AG08395 (cell line): Measurements from ENCODE around the gene PACSIN2.
"Not testable (repeated sequence)": the region's sequence is repeated elsewhere in the genome, so short reads cannot be mapped to it uniquely, and the experiment has no call there.

Source experiments
- DNase-seq: peaks from one replicate; pipeline ENCODE4 v3.0.0; 2012; ENCODE audit warnings: mixed read lengths, low spot score

PACSIN2 gene

DNA sequence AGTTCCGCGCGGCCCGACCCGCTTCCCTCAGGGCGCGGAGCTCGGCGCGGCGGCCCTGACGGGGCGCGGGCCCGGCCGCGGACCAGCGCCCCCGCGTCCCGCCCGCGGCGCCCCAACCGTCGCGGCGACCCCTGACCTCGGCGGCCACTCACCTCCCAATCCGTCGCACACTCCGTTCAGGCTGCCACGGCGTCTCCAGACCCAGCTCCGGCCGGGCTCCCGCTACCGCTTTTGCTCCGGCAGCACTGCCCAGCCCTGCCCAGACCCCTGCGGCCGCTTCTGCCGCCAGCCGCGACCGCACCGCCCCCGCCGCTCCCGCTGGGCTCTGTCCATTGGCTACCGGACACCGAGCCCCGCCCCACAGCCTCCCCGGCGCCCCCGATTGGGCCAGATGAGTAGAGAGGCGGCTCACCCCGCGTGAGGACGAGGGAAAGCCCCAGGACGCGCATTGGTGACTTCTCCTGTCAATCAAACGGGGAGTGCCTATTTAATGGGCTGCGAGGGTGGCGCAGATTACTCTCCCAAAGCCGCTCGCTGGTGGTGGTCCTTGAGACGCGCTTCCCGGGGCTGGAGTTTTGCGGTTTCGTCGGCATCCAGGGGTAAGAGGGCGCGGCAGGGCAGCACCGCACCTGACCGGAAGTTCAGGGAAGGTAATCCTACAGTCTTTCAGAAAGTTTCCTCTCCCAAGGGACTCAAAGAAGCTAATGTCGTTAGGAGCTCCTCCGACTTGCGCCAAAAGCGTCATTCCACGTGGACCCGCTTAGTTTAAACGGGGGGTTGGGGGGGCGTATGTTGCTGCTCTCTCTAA lies at the start of gene PACSIN2:
PACSIN2 (minus strand) TSS at position 281 of the 808 bp plus-strand sequence. CDS start 103,069 bp downstream, outside the sequence.
- peak; percentile 100 for DNase-seq

GRCh38 chr22:43060183-43060582 lies 45.2 kb upstream of the PACSIN2 start:
- DNase-seq: peak; percentile 22

- no peak for DNase-seq
Observed at GRCh38 chr22:43057641-43058040, 42.7 kb upstream of the PACSIN2 start.

GRCh38 chr22:43053176-43053575 lies 38.2 kb upstream of the PACSIN2 start:
- DNase-seq: no peak

GRCh38 chr22:43050995-43051394 lies 36.0 kb upstream of the PACSIN2 start:
- DNase-seq: no peak

DNA sequence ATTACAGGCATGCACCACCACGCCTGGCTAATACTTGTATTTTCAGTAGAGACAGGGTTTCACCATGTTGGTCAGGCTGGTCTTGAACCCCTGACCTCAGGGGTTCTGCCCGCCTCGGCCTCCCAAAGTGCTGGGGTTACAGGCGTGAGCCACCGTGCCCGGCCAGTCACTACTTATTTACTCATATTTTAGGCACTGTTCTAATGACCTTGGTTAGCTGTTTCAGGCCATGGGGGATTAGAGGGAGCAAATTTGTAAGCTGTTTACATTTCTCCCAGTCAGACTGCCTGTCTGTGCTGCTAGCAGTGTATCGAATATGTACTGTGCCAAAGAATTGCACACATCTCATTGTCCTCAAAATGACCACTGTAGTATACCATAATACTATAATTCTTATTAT lies 32.7 kb upstream of the PACSIN2 start:
- DNase-seq: no peak

DNA sequence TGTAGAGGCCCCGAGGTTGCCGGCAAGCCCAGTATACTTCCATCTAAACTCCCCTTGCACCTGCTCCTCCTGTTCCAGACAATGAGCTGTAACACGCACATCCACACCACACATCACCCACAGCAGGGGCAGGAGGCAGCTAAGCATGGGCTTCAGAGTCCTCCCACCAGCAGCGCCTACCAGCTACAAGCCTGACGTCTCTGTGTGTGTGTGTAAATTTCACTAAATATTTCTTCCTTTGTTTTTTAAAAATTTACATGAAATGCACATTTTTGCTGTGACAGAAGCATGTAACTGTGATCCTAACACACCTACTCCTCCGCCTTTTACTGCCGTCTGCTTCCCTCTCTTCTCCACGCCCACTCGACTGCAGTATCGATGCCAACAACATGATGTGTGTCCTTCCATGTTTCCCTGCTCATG lies 29.4 kb upstream of the PACSIN2 start:
- no peak for DNase-seq

DNA sequence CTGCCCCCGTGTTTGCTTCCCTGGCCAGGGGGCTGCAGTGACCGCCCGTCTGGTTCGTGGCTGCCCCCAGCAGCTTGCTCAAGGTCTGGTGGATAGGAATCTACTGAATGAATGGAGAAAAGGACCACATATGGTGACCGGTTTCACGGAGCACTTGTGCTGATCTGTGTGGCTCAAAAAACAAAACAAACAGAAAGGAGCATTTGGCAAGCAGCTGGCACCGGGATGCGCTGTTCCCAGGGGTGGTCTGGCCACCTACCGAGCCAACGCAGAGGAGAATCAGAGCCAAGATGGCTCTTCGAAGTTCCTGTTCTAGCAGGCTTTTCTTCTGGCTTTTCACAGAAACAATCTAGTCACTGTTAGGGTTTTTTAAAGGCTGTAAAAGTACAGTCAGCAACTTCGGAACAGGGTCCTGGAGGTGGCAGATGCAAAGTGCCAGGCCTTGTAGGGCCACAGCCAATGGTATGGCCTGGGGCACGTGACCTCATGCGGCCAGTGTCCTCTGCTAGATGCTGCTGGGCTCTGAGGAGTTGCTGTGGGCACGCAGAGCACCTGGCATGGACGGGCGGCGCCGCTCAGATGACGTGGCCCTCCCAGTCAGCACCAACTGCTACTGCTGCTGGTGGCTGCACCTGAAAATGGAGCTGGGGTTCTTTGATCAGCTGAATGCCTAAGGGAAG lies 27.3 kb upstream of the PACSIN2 start:
- peak; percentile 18 for DNase-seq

- no peak for DNase-seq
Observed at GRCh38 chr22:43039800-43040199, 24.9 kb upstream of the PACSIN2 start.

- no peak for DNase-seq
Observed at GRCh38 chr22:43038325-43038724, 23.4 kb upstream of the PACSIN2 start.

GRCh38 chr22:43036282-43036829 lies 21.4 kb upstream of the PACSIN2 start:
- peak; percentile 68 for DNase-seq

DNA sequence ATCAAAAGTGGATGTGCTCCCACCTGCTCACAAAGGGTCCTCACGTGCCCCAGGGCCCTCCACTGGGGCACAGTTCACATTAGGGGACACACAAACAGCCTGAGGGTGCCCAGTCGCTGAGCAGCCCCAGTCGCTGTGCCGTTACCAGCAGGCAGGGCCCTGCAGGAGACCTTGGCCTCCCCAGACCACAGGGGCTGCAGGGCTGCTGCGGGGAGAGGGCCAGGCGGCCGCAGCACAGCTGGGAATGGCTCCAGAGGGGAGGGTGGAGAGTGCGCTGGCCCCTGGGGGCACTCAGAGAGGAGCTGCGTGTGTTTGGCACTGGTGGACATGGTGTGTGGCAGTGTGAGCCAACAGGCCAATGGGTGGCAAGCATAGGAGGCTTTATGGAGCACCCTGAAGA lies 20.3 kb upstream of the PACSIN2 start:
- DNase-seq: no peak

DNA sequence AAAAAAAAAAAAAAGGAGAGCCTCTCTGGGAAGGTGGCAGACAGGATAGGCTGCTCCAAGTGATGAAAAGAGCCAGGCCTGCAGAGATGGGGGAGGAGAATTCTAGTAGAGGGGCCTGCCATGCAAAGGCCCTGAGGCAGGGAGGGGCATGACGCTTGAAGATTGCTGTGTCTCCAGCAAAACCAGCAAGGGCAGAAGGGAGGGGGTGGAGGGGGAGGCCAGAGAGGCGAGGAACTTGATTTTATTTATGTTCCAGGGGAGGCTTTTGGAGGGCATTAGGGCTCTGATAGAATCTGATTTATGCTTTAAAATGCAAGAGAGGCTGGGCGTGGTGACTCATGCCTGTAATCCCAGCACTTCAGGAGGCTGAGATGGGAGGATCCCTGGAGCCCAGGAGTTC lies 16.7 kb upstream of the PACSIN2 start:
- DNase-seq: no peak

DNA sequence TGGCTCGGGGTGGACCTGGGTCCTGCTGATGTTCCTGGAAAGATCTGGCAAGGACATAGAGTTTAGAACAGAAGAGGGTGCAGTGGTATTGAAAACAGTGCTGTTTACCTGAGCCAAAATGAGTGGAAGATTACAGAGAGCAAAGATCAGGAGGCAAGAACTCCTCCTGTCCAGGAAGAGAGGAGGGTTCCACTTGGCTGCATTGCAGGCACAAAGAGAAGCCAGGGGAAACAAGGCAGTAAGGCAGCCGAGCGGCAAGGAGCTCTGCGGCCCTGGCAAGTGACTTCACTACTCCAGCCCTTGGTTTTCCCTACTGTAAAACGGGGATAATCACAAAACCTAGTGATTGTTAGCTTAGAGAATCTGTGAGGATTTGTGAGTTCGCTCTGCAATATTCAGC lies 3.7 kb upstream of the PACSIN2 start:
- DNase-seq: no peak

DNA sequence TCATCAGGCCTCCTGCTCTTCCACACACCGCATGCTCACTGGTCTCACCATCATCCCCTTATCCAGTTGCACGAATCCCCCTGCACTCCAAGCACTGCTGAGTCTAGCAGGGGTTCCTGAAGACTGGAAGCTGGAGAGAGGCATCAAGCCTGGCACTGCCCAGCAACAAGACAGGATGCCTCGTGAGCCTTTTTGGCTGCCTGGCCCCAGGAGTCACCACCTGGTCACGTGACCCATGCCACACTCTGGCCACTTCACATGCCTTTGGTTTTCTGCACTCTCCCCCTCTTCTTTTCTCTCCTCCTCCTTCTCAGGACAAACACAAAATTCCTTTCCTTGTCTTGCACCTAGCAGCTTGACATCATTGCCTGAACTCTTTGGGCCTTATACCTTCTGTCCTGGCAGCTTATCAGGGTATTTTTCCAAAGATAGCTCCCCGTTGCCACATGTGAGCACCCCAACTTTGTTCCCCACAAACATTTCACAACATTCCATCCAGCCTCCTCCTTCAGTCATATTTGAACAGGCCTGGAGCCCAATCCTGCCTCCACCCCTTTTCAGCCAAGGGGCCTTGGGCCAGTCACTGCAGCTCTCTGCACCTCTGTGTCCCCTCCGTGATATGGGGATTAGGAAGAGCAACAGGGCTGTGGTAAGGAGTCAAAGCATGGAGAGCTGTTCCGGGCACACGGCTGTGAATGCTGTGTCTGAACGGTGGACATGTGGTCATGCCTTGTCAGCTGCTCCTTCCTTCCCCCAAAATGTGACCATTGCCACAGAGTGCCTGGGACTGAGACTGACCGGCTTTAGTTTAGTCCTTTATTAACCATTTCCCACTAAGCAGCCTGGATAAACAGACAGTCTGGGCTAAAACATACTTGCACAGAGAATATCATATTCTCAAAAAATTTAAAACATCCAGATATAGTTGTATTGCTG lies 2.8 kb upstream of the PACSIN2 start:
- DNase-seq: no peak

GRCh38 chr22:43016150-43016549 lies 1.2 kb upstream of the PACSIN2 start:
- DNase-seq: not testable (repeated sequence)

DNA sequence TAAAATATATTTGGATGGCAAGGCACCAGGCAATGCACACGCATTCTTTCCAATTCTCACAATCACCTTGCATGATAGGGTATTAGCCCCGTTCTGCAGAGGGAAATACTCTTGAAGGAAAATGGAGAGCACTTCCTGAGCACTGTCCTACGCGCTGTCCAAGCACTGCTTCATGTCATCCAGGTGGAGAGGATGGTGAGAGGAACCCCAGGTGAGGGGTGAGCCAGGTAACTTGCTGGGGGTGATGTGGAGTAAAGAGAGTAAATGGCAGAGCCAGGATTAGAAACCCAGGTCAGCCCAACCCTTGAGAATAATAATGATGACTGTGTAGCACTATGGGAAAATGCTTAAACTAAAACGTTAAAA lies 711 bp upstream of the PACSIN2 start:
- no peak for DNase-seq

DNA sequence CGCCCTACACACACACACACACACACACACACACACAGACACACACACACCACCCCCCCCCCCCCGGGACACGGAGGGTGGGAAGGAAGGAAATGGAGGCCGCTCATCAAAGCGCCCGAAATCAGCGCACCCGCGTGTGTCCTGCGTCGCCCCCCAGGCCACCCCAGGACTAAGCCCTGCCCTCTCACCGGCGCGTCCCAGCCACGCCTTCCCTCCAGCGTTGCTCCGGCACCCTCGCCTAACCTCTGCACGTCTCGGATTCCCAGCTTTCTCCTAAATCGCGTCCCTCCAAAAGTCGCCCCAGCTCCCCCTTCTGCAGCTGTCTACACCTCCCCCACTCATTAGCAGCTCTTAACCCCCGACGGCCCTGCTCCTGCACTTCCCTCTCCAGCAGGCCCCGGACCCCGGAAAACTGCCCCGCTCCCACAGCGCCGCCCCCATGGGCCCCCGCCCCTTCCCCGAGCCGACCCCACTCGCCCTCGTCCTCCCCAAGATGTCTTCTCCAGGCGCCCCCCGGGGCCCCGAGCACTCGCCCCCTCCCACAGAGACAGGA lies 557 bp downstream of the PACSIN2 start:
- peak; percentile 33 for DNase-seq

DNA sequence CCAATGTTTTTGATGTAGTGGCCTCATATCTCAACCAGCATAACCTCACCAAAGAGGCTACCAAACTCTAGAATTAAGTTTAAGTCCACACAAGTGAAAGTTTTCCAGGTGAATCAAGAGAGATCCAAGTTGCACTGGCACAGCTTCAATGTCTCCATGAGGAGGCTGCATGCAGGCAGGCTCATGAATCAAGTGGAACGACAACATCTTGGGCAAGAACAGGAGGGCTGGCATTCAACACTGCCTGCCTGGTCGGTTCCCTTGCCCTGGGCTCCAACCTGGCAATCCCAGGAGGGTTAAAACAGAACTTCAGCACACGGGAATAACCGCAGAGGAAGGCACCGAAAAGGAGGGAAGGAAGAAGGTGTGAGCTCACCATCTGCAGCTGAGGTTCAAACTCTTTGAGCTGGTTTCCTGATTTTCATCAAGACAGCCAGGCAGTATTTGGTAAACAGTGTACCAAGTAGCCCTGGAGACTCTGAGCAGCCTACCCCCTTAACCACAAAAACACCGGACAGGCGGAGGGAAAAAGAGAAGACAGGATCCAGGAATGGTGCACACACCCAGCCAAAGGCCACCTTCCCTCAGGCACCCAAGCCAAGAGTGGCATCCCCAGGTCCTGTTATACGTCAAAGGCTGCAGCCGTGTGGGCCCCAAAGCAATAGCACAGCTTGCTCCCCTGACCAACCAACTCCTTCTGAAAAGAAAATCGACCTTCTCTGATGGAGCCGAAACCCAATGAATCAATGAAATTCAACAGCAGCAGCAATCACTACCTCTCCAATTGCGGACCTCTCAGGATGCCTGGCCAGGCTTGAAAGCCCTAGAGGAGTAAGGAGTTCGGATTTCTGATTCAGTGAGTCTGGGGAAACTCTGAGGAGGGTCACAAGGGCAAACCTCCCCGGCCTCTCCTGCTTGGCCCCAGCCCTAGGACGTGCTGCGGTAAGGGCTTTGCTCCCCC lies 1.3 kb downstream of the PACSIN2 start:
- DNase-seq: no peak

- DNase-seq: no peak
Observed at GRCh38 chr22:43012390-43012789, 2.6 kb downstream of the PACSIN2 start.

DNA sequence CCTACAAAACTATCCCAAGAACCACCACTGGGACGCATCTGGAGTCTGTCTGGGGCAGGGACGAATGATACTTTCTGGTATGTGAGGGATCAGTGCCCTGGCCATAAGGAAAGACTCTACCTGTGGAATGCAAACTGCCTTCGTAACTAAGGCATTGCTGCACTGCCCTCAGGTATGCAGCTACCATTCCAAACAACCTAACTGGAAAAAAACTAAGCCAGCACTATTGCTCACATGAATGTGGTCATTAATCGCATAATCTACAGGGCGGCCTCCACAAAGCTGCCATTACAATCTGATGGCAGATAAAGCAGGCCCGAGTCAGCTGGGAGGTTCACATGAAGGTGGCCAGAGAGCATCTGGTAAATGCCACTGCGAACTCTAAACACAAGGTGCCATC lies 3.9 kb downstream of the PACSIN2 start:
- no peak for DNase-seq
